Hematopoietic multipotent progenitor cell treated with erythropoietin and hydrocortisone succinate and interleukin-3 and kit ligand, for 4 days (in vitro differentiated cells): ENCODE data around the gene DACT2.

Experiments
- DNase-seq: peaks from one replicate; pipeline ENCODE4 v3.0.0-alpha.2; 2015

DACT2 gene

GRCh38 chr6:168261234-168261633 is 58.3 kb downstream of the DACT2 start:
- DNase-seq: no peak

- no peak for DNase-seq
Observed at GRCh38 chr6:168260420-168260987, 59.1 kb downstream of the DACT2 start.

GRCh38 chr6:168258795-168259194 is 60.8 kb downstream of the DACT2 start:
- no peak for DNase-seq

- no peak for DNase-seq
Observed at GRCh38 chr6:168256940-168257339, 62.6 kb downstream of the DACT2 start.
